Liver (tissue), 2 donors: ENCODE measurements around the gene MYO9B.

Experiments used
- JUND ChIP-seq, 2 donors: IDR thresholded peaks; 2 replicates each; pipeline ENCODE4 v1.6.1; 2016; ENCODE audit warnings: antibody characterized with exemption in 2 of 2
- SP1 ChIP-seq: IDR thresholded peaks from 2 replicates; pipeline ENCODE4 v1.6.1; 2018; ENCODE audit warnings: antibody characterized with exemption, mild to moderate bottlenecking
- TF ChIP-seq, protein P1 (sequence below): IDR thresholded peaks from 2 replicates; pipeline ENCODE4 v1.6.1; 2016; ENCODE audit warnings: antibody characterized with exemption
- donor health status: healthy.

DNA sequence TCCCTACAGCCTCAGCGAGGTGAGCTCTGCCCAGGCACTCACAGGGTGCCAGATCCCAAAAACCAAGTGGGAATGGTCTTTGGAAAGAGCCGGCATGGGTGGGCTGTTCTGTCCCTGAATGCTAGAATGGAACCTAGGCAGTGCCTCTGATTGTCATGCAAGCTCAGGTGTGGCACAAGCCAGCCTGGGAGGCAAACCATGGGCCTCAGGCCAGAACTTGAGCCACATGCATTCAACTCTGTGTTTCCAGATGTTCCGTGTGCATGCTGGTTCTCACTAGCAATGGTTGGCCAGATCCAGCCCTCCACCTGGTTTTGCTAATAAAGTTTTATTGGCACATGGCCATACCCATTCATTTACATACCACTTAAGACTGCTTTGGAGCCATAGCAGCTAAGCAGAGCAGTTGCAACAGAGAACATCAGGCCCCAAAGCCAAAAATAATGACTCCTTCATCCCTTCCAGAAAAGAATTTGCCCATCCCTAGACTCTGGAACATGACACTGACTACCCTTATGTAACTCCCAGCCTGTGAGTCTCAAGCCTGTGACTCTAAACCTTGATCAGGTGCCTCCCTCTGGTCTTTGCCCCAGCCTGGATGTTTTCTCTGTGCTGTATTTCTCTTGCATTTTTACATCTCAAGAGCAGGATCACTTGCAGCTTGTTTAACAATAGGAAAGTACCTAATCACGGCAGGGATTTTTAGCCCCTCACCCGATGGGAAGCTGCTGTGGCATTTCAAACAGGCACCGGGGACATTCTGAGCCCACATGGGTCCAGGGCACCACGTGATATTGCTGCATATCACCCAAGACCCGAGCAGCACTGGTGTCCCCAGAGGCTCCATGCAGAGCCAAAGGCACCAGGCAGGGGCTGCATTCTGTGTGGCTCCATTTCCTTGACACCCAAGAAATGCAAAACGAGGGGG lies 84.2 kb downstream of the MYO9B start:
- TF ChIP-seq, protein P1, sequence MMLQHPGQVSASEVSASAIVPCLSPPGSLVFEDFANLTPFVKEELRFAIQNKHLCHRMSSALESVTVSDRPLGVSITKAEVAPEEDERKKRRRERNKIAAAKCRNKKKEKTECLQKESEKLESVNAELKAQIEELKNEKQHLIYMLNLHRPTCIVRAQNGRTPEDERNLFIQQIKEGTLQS = no peak
- TF ChIP-seq JUND (IDR thresholded peaks at IDR 0.05) (no peak), SP1 (no peak)
